Measurements from ENCODE around the gene BAIAP2L1. TPM values are rescaled to one million over a fixed set of nuclear protein-coding genes. Genes with fewer than 3 reads are reported as not detected.

BAIAP2L1 gene
- total RNA-seq, 1 donor from 2014 or later: 1.9 TPM

- intact Hi-C loops (cut with micrococcal nuclease): loop anchor here (5.0 kb wide), 2 partner anchors 145 to 280 kb away; partner anchors contain the start of gene LMTK2
- Mint-ChIP-seq H3K4me3 (ENCODE audit: low read depth) (peak overlapping the region; percentile 98), H3K27ac (peak overlapping the region; percentile 91), H3K36me3 (ENCODE audit: low read depth) (peaks cover 40% of the 10 kb centered on the region), H3K27me3 (ENCODE audit: low read depth) (no peaks in the 10 kb centered on the region), H3K9me3 (no peaks in the 10 kb centered on the region), H3K4me1 (ENCODE audit: low read depth) (peaks cover 45% of the 10 kb centered on the region)
- no peak for DNase-seq (ENCODE audit: low spot score)
These were observed 148.3 kb downstream of the BAIAP2L1 start for GRCh38 chr7:98252425-98253054.

GRCh38 chr7:98251601-98252424 is 149.1 kb downstream of the BAIAP2L1 start, which contains the start of gene TECPR1:
TSS of gene TECPR1 (minus strand) at chr7:98252232. CDS start at chr7:98246146, 6,086 bp downstream.
- no peaks in the 10 kb centered on the region for H3K9me3 Mint-ChIP-seq
- intact Hi-C loops (cut with micrococcal nuclease): loop anchor here (1.0 to 5.0 kb wide), 4 partner anchors 29 to 280 kb away; partner anchors contain the start of genes BRI3 and LMTK2
- DNase-seq (ENCODE audit: low spot score): peak; percentile 90
- peak within 1 kb of the TSS; percentile 96 for H3K27ac Mint-ChIP-seq
- peak within 1 kb of the TSS; percentile 98 for H3K4me3 Mint-ChIP-seq (ENCODE audit: low read depth)
- H3K27me3 Mint-ChIP-seq (ENCODE audit: low read depth): no peaks in the 10 kb centered on the region
- peaks cover 45% of the 10 kb centered on the region for H3K4me1 Mint-ChIP-seq (ENCODE audit: low read depth)
- H3K36me3 Mint-ChIP-seq (ENCODE audit: low read depth): peaks cover 36% of the 10 kb centered on the region

- Mint-ChIP-seq H3K9me3 (no peaks in the 10 kb centered on the region), H3K4me1 (ENCODE audit: low read depth) (peaks cover 42% of the 10 kb centered on the region), H3K4me3 (ENCODE audit: low read depth) (peak overlapping the region; percentile 98), H3K36me3 (ENCODE audit: low read depth) (peaks cover 33% of the 10 kb centered on the region), H3K27me3 (ENCODE audit: low read depth) (no peaks in the 10 kb centered on the region), H3K27ac (peak overlapping the region; percentile 96)
- peak; percentile 52 for DNase-seq (ENCODE audit: low spot score)
- intact Hi-C loops (cut with micrococcal nuclease): loop anchor here (1.0 to 5.0 kb wide), 4 partner anchors 30 to 279 kb away; partner anchors contain the start of genes BRI3 and LMTK2
These were observed 149.7 kb downstream of the BAIAP2L1 start for GRCh38 chr7:98251231-98251600.

GRCh38 chr7:98250789-98251188 is 150.1 kb downstream of the BAIAP2L1 start:
- Mint-ChIP-seq H3K27ac (peak overlapping the region; percentile 96), H3K4me1 (ENCODE audit: low read depth) (peaks cover 38% of the 10 kb centered on the region), H3K9me3 (no peaks in the 10 kb centered on the region), H3K4me3 (ENCODE audit: low read depth) (peak overlapping the region; percentile 98), H3K36me3 (ENCODE audit: low read depth) (peaks cover 33% of the 10 kb centered on the region), H3K27me3 (ENCODE audit: low read depth) (no peaks in the 10 kb centered on the region)
- peak; percentile 47 for DNase-seq (ENCODE audit: low spot score)
- intact Hi-C loops (cut with micrococcal nuclease): loop anchor here (1.0 to 5.0 kb wide), 4 partner anchors 31 to 278 kb away; partner anchors contain the start of genes BRI3 and LMTK2

GRCh38 chr7:98249106-98249505 is 151.8 kb downstream of the BAIAP2L1 start:
- intact Hi-C loops (cut with micrococcal nuclease): no loop called here
- H3K27ac Mint-ChIP-seq: peak overlapping the region; percentile 96
- peaks cover 30% of the 10 kb centered on the region for H3K4me1 Mint-ChIP-seq (ENCODE audit: low read depth)
- peaks cover 25% of the 10 kb centered on the region for H3K36me3 Mint-ChIP-seq (ENCODE audit: low read depth)
- H3K9me3 Mint-ChIP-seq: no peaks in the 10 kb centered on the region
- H3K27me3 Mint-ChIP-seq (ENCODE audit: low read depth): no peaks in the 10 kb centered on the region
- H3K4me3 Mint-ChIP-seq (ENCODE audit: low read depth): peak overlapping the region; percentile 38
- no peak for DNase-seq (ENCODE audit: low spot score)

GRCh38 chr7:98248156-98248555 is 152.7 kb downstream of the BAIAP2L1 start:
- intact Hi-C loops (cut with micrococcal nuclease): no loop called here
- H3K4me3 Mint-ChIP-seq (ENCODE audit: low read depth): no peak overlapping the region
- DNase-seq (ENCODE audit: low spot score): no peak
- no peaks in the 10 kb centered on the region for H3K27me3 Mint-ChIP-seq (ENCODE audit: low read depth)
- peaks cover 25% of the 10 kb centered on the region for H3K4me1 Mint-ChIP-seq (ENCODE audit: low read depth)
- peak overlapping the region; percentile 22 for H3K27ac Mint-ChIP-seq
- H3K36me3 Mint-ChIP-seq (ENCODE audit: low read depth): peaks cover 23% of the 10 kb centered on the region
- H3K9me3 Mint-ChIP-seq: no peaks in the 10 kb centered on the region

GRCh38 chr7:98244871-98245270 is 156.0 kb downstream of the BAIAP2L1 start:
- intact Hi-C loops (cut with micrococcal nuclease): no loop called here
- DNase-seq (ENCODE audit: low spot score): no peak
- Mint-ChIP-seq H3K27me3 (ENCODE audit: low read depth) (no peaks in the 10 kb centered on the region), H3K36me3 (ENCODE audit: low read depth) (peaks cover 30% of the 10 kb centered on the region), H3K4me3 (ENCODE audit: low read depth) (no peak overlapping the region), H3K9me3 (no peaks in the 10 kb centered on the region), H3K27ac (no peak overlapping the region), H3K4me1 (ENCODE audit: low read depth) (peaks cover 10% of the 10 kb centered on the region)

GRCh38 chr7:98242934-98243333 is 158.0 kb downstream of the BAIAP2L1 start:
- intact Hi-C loops (cut with micrococcal nuclease): no loop called here
- Mint-ChIP-seq H3K27me3 (ENCODE audit: low read depth) (no peaks in the 10 kb centered on the region), H3K4me3 (ENCODE audit: low read depth) (no peak overlapping the region), H3K27ac (no peak overlapping the region), H3K4me1 (ENCODE audit: low read depth) (peaks cover under 1% of the 10 kb centered on the region), H3K36me3 (ENCODE audit: low read depth) (peaks cover 23% of the 10 kb centered on the region), H3K9me3 (no peaks in the 10 kb centered on the region)
- DNase-seq (ENCODE audit: low spot score): no peak

- no peaks in the 10 kb centered on the region for H3K4me1 Mint-ChIP-seq (ENCODE audit: low read depth)
- H3K27ac Mint-ChIP-seq: no peak overlapping the region
- no peaks in the 10 kb centered on the region for H3K9me3 Mint-ChIP-seq
- H3K4me3 Mint-ChIP-seq (ENCODE audit: low read depth): no peak overlapping the region
- intact Hi-C loops (cut with micrococcal nuclease): no loop called here
- DNase-seq (ENCODE audit: low spot score): no peak
- peaks cover 22% of the 10 kb centered on the region for H3K36me3 Mint-ChIP-seq (ENCODE audit: low read depth)
- H3K27me3 Mint-ChIP-seq (ENCODE audit: low read depth): no peaks in the 10 kb centered on the region
These were observed 158.5 kb downstream of the BAIAP2L1 start for GRCh38 chr7:98242342-98242741.

GRCh38 chr7:98241674-98242241 is 159.1 kb downstream of the BAIAP2L1 start:
- Mint-ChIP-seq H3K4me1 (ENCODE audit: low read depth) (no peaks in the 10 kb centered on the region), H3K36me3 (ENCODE audit: low read depth) (peaks cover 19% of the 10 kb centered on the region), H3K27me3 (ENCODE audit: low read depth) (no peaks in the 10 kb centered on the region), H3K27ac (no peak overlapping the region), H3K9me3 (no peaks in the 10 kb centered on the region), H3K4me3 (ENCODE audit: low read depth) (no peak overlapping the region)
- intact Hi-C loops (cut with micrococcal nuclease): no loop called here
- no peak for DNase-seq (ENCODE audit: low spot score)

Measured in activated T-helper 2 cell treated with anti-CD3 and anti-CD28 coated beads, Interferon-gamma antibody, Interleukin-2, Interleukin-4, amounts not matched to agents 10 μg/mL and 5 μg/mL and 100 μg/mL, durations not matched to agents 14 hours and 24 hours and 36 hours (primary cell).